Measurements from ENCODE around the gene WDHD1.

DNA sequence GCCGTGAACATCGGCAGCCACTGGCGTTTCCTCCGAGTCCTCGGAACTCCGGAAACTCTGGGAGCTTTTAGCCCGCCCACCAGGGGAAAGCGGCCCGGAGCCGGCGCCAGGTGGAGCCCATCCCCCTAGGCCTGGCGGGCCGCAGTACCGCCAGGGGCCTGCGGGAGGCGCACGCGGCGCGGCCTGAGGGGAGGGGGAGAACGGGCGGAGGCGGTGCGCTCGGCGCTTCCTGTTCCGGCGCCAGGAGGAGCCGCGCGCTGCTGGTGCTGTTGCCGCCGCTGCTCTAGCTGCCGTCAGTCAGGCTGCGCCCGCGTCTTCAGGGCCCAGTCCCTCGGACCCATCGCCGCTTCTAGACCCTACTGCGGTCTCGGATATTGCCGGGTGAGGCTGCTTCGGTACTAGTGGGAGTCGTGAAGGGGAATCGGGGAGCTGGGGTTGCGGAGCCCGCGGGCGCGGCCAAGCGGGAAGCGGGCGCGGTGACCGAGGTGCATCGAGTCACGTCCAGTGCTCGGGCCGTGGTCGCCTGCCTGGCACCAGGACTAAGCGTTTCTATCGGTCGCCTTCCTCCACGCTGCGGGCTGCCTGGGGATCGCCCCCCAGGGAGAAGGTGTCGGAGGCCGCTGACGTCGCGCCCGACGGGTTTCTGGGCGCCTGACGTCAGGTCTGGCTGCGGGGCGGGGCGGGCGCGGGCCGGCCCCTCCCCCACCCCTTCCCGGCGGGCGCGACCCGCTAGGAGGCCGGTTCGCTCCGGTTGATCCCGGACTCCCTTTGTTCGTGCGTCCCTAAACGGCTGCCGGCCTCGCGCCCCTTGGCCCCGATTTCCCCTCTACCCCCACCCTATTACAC lies 24.7 kb upstream of the WDHD1 start, which contains the start of gene MAPK1IP1L:
- peak; percentile 93 to 99 for TF ChIP-seq POLR2A (IDR thresholded peaks at IDR 0.05)
- TF ChIP-seq, protein P1, sequence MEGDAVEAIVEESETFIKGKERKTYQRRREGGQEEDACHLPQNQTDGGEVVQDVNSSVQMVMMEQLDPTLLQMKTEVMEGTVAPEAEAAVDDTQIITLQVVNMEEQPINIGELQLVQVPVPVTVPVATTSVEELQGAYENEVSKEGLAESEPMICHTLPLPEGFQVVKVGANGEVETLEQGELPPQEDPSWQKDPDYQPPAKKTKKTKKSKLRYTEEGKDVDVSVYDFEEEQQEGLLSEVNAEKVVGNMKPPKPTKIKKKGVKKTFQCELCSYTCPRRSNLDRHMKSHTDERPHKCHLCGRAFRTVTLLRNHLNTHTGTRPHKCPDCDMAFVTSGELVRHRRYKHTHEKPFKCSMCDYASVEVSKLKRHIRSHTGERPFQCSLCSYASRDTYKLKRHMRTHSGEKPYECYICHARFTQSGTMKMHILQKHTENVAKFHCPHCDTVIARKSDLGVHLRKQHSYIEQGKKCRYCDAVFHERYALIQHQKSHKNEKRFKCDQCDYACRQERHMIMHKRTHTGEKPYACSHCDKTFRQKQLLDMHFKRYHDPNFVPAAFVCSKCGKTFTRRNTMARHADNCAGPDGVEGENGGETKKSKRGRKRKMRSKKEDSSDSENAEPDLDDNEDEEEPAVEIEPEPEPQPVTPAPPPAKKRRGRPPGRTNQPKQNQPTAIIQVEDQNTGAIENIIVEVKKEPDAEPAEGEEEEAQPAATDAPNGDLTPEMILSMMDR (IDR thresholded peaks at IDR 0.05): peak; percentile 96 to 100 (median 100)

All from uterus (tissue), 2 donors.